NCI-H82 treated with DMSO at 0.1 percent for 48 hours (cell line): ENCODE data around the gene SAMD11.

Source experiments
- DNase-seq: peaks from one replicate; lab custom pipeline; 2025; ENCODE audit not compliant: unreplicated experiment; lab: John Stamatoyannopoulos, UW

Gene SAMD11

DNA sequence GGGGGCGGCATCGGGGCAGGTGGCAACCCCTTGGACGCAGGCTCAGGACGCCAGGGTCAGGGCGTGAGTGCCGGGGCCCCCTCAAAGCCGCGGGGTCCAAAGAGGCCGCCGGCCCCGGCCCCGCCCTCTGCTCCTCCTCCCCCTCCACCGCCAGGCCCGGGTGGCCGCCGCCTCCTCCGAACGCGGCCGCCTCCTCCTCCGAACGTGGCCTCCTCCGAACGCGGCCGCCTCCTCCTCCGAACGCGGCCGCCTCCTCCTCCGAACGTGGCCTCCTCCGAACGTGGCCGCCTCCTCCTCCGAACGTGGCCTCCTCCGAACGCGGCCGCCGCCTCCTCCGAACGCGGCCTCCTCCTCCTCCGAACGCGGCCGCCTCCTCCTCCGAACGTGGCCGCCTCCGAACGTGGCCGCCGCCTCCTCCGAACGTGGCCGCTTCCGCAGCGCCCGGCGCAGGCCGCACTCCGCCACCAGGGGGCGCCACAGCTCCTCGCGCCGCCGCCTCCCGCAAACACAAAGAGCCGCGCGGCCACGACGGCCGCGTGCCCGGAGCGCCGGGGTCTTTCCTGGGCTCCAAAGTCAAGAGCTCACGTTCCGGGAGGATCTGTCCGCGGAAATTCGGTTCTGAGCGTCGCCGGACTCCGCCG is 19.3 kb upstream of the SAMD11 start:
- DNase-seq: peak; percentile 42

DNA sequence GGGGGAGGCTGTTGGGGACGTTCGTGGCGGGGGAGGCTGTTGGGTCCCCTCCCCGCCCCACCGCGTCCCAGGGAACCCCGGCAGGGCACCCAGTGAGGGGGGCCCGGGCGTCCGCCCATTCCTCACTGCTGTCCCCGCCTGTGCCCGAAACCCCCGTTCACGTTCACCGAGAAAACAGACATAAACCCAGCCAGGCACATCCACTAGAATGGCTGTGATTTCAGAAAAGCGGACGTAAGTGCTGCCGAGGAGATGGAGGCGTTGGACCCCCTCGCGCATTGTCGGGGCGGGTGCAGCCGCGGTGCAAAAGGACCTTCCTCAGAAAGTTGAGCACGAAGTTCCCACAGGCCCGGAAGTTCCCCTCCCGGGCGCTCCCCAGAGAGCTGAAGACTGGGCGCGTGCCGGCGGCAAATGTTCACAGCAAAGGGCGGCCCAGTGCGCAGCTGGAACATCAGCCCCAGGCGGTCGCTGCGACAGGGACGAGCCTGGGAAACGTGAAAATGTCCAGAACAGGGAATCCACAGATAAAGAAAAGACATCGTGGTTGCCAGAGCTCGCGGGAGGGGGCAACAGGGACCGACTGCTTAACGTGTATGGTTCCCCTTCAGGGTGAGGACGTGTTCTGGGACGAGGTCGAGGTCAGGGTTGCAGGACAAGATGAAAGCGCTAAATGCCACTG is 18.5 kb upstream of the SAMD11 start:
- no peak for DNase-seq

DNA sequence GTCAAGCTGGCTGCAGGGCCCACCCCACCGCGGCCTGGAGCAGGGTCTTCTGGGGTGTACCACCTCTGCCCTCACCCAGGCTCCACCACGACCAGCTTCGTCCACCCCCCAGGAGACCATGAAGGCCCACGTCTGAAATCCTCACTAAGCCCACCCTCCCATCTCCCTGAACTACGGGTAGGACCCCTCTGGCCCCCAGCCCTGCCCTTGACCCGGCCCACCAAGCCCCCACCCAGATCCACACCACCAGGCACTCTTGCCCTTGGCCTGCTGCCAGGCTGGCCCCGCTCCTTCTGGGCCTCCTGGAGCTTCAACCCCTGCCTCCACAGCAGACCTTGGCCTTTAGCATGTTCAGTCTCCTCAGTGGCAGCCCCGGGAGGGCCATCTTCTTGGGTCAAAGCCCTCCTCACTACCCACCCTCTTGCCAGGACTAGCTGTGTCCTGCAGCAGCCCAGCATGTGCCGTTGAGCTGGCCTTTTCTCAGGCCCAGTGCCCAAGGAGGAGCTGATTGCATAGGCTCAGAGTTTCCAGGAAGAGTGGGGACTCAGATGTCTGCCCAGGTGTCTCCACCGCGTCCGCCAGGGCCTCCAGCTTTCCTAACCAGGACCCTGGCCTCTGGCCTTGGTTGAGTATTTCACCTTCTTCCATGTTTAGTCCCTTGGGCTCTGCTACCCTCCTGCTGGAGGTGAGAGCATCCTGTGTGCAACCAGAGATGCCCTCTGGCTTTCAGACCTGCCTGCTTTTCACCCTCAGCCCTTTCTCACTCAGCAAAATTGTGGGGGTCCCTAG is 17.7 kb upstream of the SAMD11 start:
- no peak for DNase-seq

GRCh38 chr1:906600-907420 is 16.9 kb upstream of the SAMD11 start:
- no peak for DNase-seq

DNA sequence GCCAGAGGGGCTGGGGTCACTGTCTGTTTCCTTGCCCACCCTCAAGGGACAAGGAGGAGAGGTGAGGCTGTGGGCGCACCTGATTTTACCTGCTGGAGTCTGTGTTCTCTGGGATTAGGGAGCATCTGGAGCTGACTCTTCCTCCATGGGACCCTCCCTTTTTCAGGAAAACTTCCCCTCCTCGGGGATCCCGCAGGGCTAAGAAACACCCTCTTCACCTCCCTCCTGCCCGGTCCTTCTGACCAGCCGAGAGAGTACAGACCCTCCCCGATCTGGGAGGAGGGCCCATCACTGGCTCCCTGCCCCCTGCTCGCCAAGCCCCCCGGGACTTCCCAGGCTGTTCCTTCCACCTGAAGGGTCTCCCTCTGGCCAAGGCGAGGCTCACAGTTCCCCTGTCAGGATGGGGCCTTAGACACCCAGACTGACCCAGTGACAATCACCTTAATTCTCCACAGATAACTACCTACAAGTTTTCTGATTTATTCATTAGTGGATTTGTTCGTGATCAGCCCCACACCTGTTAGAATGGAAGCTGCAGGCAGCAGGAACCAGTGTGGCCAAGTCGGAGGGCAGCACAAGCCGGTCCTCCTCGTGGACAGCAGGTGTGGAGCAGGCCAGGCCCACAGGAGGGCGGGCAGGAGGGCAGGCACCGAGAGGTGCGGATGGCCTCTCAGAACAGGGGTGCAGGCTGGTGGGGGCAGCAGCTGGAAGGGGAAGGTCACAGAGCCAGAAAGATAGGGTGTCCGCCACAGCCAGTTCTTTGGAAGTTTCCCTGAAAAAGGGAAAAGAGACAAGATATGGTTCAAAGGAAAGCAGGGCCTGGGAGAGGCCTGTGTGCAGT is 15.9 kb upstream of the SAMD11 start:
- DNase-seq: no peak

- no peak for DNase-seq
Observed at GRCh38 chr1:908661-909060, 15.1 kb upstream of the SAMD11 start.

GRCh38 chr1:909861-910310 is 13.8 kb upstream of the SAMD11 start:
- DNase-seq: no peak

- no peak for DNase-seq
Observed at GRCh38 chr1:910311-910880, 13.3 kb upstream of the SAMD11 start.

DNA sequence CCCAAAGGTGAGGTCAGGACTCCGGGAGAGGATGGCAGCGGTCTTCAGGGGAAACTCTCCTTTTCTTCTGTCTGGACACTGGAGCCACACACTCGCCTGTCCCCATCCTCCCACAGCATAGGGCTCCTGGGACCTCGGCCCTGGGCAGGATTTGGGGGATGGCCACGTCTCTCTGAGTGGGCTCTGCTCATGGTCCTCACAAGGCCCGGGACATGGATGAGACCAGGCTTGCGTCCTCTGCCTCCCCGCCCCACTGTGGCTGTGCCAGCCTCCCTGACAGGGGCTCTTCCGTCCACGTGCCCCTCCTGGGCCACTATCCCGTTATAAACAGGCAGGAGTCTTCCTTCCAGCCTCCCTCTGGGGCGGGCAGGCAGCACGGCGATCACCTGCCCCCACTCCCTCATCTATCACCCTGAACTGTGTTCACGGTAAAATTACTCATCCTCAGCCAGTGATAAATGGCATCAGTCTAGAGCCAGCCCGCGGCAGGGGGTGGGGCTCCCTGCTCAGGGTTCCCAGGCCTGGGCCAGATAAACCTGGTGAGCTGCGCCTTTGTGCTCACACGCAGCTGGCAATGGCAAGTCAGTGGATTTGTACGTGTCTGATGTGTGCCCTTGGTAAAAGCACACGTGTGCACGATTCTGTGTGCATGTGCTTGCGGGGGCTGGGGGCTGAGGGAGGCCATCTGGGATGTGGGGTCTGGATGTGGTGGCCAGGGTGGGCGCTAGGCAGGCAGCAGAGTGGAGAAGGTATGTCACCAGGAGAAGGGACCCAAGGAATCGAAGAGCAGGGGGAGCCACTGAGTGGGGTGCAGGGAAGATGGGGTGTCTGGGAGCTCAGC is 12.6 kb upstream of the SAMD11 start:
- no peak for DNase-seq

DNA sequence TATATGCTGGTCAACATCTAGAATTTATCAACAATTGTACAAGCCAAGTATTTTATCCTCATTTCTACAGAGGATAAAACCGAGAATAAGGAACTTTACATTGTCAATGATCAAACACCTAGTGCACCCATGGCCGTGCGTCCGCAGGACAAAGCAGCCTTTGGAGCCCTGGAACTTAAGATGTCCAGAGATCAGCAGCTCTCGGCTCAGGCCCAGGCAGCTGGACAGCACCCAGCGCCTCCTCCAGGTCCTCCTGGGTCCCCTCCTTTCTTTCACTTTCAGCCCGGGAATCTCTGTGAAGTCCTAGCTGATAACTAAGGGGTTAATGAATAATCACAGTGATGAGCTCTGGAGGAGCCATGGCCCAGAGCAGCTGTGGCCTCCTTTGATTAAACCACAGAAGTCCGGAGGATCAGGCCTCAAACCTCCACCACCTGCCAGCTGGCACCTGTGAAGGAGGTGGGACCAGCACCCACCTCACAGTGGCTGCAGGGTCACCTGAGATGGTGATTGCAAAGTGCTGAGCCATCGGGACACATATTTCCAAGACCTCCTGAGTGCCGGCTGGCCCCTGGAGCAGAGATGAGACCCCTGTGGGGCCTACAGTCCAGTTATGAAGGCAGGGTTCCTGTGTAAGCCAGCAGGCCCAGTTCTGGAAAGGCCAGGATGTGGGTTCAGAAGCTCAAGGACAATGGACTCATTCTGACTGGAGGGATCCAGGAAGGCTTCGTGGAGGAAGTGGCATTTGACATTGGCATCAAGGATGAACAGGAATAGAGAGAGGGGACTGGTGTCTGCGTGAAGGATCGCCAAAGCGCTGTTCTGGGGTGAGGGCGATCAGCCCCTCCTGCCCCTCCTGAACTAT is 11.6 kb upstream of the SAMD11 start:
- DNase-seq: no peak

GRCh38 chr1:912740-913301 is 10.9 kb upstream of the SAMD11 start:
- DNase-seq: no peak

GRCh38 chr1:913491-914130 is 10.1 kb upstream of the SAMD11 start:
- DNase-seq: no peak

- no peak for DNase-seq
Observed at GRCh38 chr1:914131-914890, 9.4 kb upstream of the SAMD11 start.

GRCh38 chr1:914891-915280 is 8.8 kb upstream of the SAMD11 start:
- no peak for DNase-seq

- DNase-seq: no peak
Observed at GRCh38 chr1:915295-916172, 8.2 kb upstream of the SAMD11 start.
